ENCODE data around the gene CDH4.

- TF ChIP-seq CTCF (IDR thresholded peaks at IDR 0.05; ENCODE audit: insufficient read depth, low read length) (no peak), REST (IDR thresholded peaks at IDR 0.05; ENCODE audit: insufficient replicate concordance, low read depth) (no peak), POLR2AphosphoS5 (IDR thresholded peaks at IDR 0.05; ENCODE audit: low read depth) (no peak), GABPA (IDR thresholded peaks at IDR 0.05; ENCODE audit: low read depth) (no peak)
These were observed 10.5 kb downstream of the CDH4 start for GRCh38 chr20:61262514-61262913.
